ENCODE data around the gene MX2. TPM values are rescaled to one million over a fixed set of nuclear protein-coding genes. Genes with fewer than 3 reads are reported as not detected.

Gene MX2
- total and polyA plus RNA-seq, 9 of the 15 experiments (the other 6 are each of a cell fraction or from before 2014, with no cell fraction given), result 0.10 to 0.95 (median 0.47) TPM; not detected in 1

GRCh38 chr21:41358193-41359166 lies 3.3 kb upstream of the MX2 start:
- POLR2A ChIA-PET, result interaction anchor here (1.0 kb wide), 1 partner anchor 8 kb away, joined by 3 read pairs; no protein-coding TSS in a partner anchor
- no peak overlapping the region for H3K4me2 ChIP-seq (ENCODE audit: insufficient read depth, low read length)
- no peaks in the 10 kb centered on the region for H4K20me1 ChIP-seq (replicated peaks; ENCODE audit: control insufficient read depth, insufficient read depth, low read length)
- in situ Hi-C loops (cut with MboI) (no loop called here), intact Hi-C loops (cut with micrococcal nuclease) (no loop called here)
- no peaks in the 10 kb centered on the region for H3K9me1 ChIP-seq (ENCODE audit: control insufficient read depth, insufficient read depth, low read length)
- no peaks in the 10 kb centered on the region for H3K9me3 ChIP-seq (replicated peaks; ENCODE audit: control insufficient read depth, insufficient read depth, low read depth, low read length)
- DNase-seq (ENCODE audit: extremely low read depth in 1 of 4, low spot score in 3 of 4) (no peak), ATAC-seq (no peak), FAIRE-seq (no peak)
- no peaks in the 10 kb centered on the region for H3K36me3 ChIP-seq (ENCODE audit: control insufficient read depth, insufficient read depth, low read length)
- no peak overlapping the region for H3K27ac ChIP-seq (ENCODE audit: extremely low read depth, low read depth, low read length)
- CTCF ChIA-PET (ENCODE audit: low intra/inter-chr PET ratio), result no interaction called here
- H3K27me3 ChIP-seq (ENCODE audit: control insufficient read depth in 2 of 2, insufficient read depth in 2 of 2, low read length in 2 of 2), result peaks cover 12 to 32% of the 10 kb centered on the region in 2 experiments; a peak in 4 of 5 replicates
- H3K79me2 ChIP-seq (ENCODE audit: control insufficient read depth, insufficient read depth, low read length), result no peaks in the 10 kb centered on the region
- H3K9ac ChIP-seq (ENCODE audit: insufficient read depth in 1 of 2, low read depth in 2 of 2, low read length in 2 of 2), result no peak overlapping the region
- BruUV-seq (replicated peaks), result no TSS peak
- WGBS (ENCODE audit: insufficient coverage, low coverage, missing lambda C conversion rate), result 2% methylated on average over 9 of the region's 9 CpGs
- H3K4me1 ChIP-seq (replicated peaks in 1 of 2; ENCODE audit: control insufficient read depth in 2 of 2, insufficient read depth in 2 of 2, low read length in 2 of 2), result no peaks in the 10 kb centered on the region; a peak in 1 of 5 replicates
- no peak overlapping the region for H3K4me3 ChIP-seq
- no peak overlapping the region for H2AFZ ChIP-seq (ENCODE audit: low read depth, low read length)
- no peak for TF ChIP-seq ZNF354B (CRISPR knock-in tag; IDR thresholded peaks at IDR 0.05)
- no peak for TF ChIP-seq ZEB2 (IDR thresholded peaks at IDR 0.05)
- no peak for TF ChIP-seq RUNX1 (IDR thresholded peaks at IDR 0.05; ENCODE audit: low read depth)
- TF ChIP-seq SMARCA5 (IDR thresholded peaks at IDR 0.05), result no peak
- no peak for TF ChIP-seq HMG20B (CRISPR knock-in tag; IDR thresholded peaks at IDR 0.05)
- no peak for TF ChIP-seq EP400 (IDR thresholded peaks at IDR 0.05)
- TF ChIP-seq STAT5B (CRISPR knock-in tag; IDR thresholded peaks at IDR 0.05), result no peak
- TF ChIP-seq, protein P1, sequence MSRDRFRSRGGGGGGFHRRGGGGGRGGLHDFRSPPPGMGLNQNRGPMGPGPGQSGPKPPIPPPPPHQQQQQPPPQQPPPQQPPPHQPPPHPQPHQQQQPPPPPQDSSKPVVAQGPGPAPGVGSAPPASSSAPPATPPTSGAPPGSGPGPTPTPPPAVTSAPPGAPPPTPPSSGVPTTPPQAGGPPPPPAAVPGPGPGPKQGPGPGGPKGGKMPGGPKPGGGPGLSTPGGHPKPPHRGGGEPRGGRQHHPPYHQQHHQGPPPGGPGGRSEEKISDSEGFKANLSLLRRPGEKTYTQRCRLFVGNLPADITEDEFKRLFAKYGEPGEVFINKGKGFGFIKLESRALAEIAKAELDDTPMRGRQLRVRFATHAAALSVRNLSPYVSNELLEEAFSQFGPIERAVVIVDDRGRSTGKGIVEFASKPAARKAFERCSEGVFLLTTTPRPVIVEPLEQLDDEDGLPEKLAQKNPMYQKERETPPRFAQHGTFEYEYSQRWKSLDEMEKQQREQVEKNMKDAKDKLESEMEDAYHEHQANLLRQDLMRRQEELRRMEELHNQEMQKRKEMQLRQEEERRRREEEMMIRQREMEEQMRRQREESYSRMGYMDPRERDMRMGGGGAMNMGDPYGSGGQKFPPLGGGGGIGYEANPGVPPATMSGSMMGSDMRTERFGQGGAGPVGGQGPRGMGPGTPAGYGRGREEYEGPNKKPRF (IDR thresholded peaks at IDR 0.05; ENCODE audit: low read depth, low read length), result no peak
- no peak for TF ChIP-seq CHCHD3 (CRISPR knock-in tag; IDR thresholded peaks at IDR 0.05)
- TF ChIP-seq NR2C2 (CRISPR knock-in tag; IDR thresholded peaks at IDR 0.05), result no peak
- TF ChIP-seq NR2C2 (tag; IDR thresholded peaks at IDR 0.05), result no peak
- no peak for TF ChIP-seq PRPF4 (IDR thresholded peaks at IDR 0.05; ENCODE audit: insufficient read depth, low read depth, low read length, poor library complexity, severe bottlenecking)
- no peak for TF ChIP-seq ZBTB2 (IDR thresholded peaks at IDR 0.05)
- no peak for TF ChIP-seq ZNF57 (CRISPR knock-in tag; IDR thresholded peaks at IDR 0.05)
- no peak for TF ChIP-seq ZNF408 (CRISPR knock-in tag; IDR thresholded peaks at IDR 0.05; ENCODE audit: low read depth)

Data from K562 (cell line).